ENCODE data around the gene GFRA3.

Gene GFRA3

GRCh38 chr5:138303372-138303771, 29.0 kb upstream of the GFRA3 start:
- TF ChIP-seq TAF1 (IDR thresholded peaks at IDR 0.05; ENCODE audit: borderline replicate concordance, insufficient read depth, low read length) = no peak

- no peak for TF ChIP-seq SIN3A (IDR thresholded peaks at IDR 0.05; ENCODE audit: borderline replicate concordance, insufficient read depth, low read length)
- no peak for TF ChIP-seq TAF1 (IDR thresholded peaks at IDR 0.05; ENCODE audit: borderline replicate concordance, insufficient read depth, low read length)
- no peak for TF ChIP-seq REST (IDR thresholded peaks at IDR 0.05; ENCODE audit: insufficient read depth in 1 of 2, low read depth in 2 of 2, low read length in 2 of 2)
- no peak for TF ChIP-seq POLR2AphosphoS5 (IDR thresholded peaks at IDR 0.05; ENCODE audit: low read depth, low read length)
- TF ChIP-seq FOXP2 (optimal IDR thresholded peaks at IDR 0.05; ENCODE audit: borderline replicate concordance, extremely low read depth, extremely low read length, insufficient read depth) = no peak
Observed at GRCh38 chr5:138289296-138289695, 14.9 kb upstream of the GFRA3 start.

- TF ChIP-seq FOXP2 (optimal IDR thresholded peaks at IDR 0.05; ENCODE audit: borderline replicate concordance, extremely low read depth, extremely low read length, insufficient read depth) (no peak), SIN3A (IDR thresholded peaks at IDR 0.05; ENCODE audit: borderline replicate concordance, insufficient read depth, low read length) (no peak), TAF1 (IDR thresholded peaks at IDR 0.05; ENCODE audit: borderline replicate concordance, insufficient read depth, low read length) (no peak), REST (IDR thresholded peaks at IDR 0.05; ENCODE audit: insufficient read depth in 1 of 2, low read depth in 2 of 2, low read length in 2 of 2) (no peak), POLR2AphosphoS5 (IDR thresholded peaks at IDR 0.05; ENCODE audit: low read depth, low read length) (no peak)
Observed at GRCh38 chr5:138287246-138287645, 12.8 kb upstream of the GFRA3 start.

GRCh38 chr5:138282920-138283742, 8.7 kb upstream of the GFRA3 start:
- TF ChIP-seq FOXP2 (optimal IDR thresholded peaks at IDR 0.05; ENCODE audit: borderline replicate concordance, extremely low read depth, extremely low read length, insufficient read depth) (no peak), REST (IDR thresholded peaks at IDR 0.05; ENCODE audit: insufficient read depth in 1 of 2, low read depth in 2 of 2, low read length in 2 of 2) (no peak), TAF1 (IDR thresholded peaks at IDR 0.05; ENCODE audit: borderline replicate concordance, insufficient read depth, low read length) (no peak), SIN3A (IDR thresholded peaks at IDR 0.05; ENCODE audit: borderline replicate concordance, insufficient read depth, low read length) (no peak), POLR2AphosphoS5 (IDR thresholded peaks at IDR 0.05; ENCODE audit: low read depth, low read length) (no peak)

- no peak for TF ChIP-seq SIN3A (IDR thresholded peaks at IDR 0.05; ENCODE audit: borderline replicate concordance, insufficient read depth, low read length)
- no peak for TF ChIP-seq POLR2AphosphoS5 (IDR thresholded peaks at IDR 0.05; ENCODE audit: low read depth, low read length)
- no peak for TF ChIP-seq FOXP2 (optimal IDR thresholded peaks at IDR 0.05; ENCODE audit: borderline replicate concordance, extremely low read depth, extremely low read length, insufficient read depth)
- no peak for TF ChIP-seq REST (IDR thresholded peaks at IDR 0.05; ENCODE audit: insufficient read depth in 1 of 2, low read depth in 2 of 2, low read length in 2 of 2)
- no peak for TF ChIP-seq TAF1 (IDR thresholded peaks at IDR 0.05; ENCODE audit: borderline replicate concordance, insufficient read depth, low read length)
Observed at GRCh38 chr5:138280915-138281314, 6.5 kb upstream of the GFRA3 start.
